KOPT-K1 (cell line): ENCODE data around the gene CAPN5.

Experiments used
- H3K27ac ChIP-seq: fragments of 200-600 bp; sonication (generic); 2 replicates; pipeline ENCODE4 v1.5.1; 2016; ENCODE audit warnings: antibody characterized with exemption, mild to moderate bottlenecking, low read depth, low read length; ENCODE audit not compliant: poor library complexity, severe bottlenecking
- H3K36me3 ChIP-seq: fragments of 200-600 bp; sonication (generic); 2 replicates; pipeline ENCODE4 v1.5.1; 2017; ENCODE audit warnings: antibody characterized with exemption, mild to moderate bottlenecking, low read length, moderate library complexity; ENCODE audit not compliant: insufficient read depth
- H3K9me3 ChIP-seq: fragments of 200-600 bp; sonication (generic); 2 replicates; pipeline ENCODE4 v1.5.1; 2017; ENCODE audit warnings: antibody characterized with exemption, low read length, mild to moderate bottlenecking; ENCODE audit not compliant: insufficient read depth, poor library complexity, severe bottlenecking

Gene CAPN5

GRCh38 chr11:77067861-77068443, 1.2 kb downstream of the CAPN5 start:
- H3K36me3 ChIP-seq = no peaks in the 10 kb centered on the region
- no peak overlapping the region for H3K27ac ChIP-seq
- H3K9me3 ChIP-seq = no peaks in the 10 kb centered on the region

GRCh38 chr11:77068457-77069335, 1.9 kb downstream of the CAPN5 start:
- Histone ChIP-seq H3K27ac (no peak overlapping the region), H3K9me3 (no peaks in the 10 kb centered on the region), H3K36me3 (no peaks in the 10 kb centered on the region)

- H3K9me3 ChIP-seq = no peaks in the 10 kb centered on the region
- H3K27ac ChIP-seq = no peak overlapping the region
- H3K36me3 ChIP-seq = no peaks in the 10 kb centered on the region
Measured at GRCh38 chr11:77069336-77069968, 2.7 kb downstream of the CAPN5 start.

GRCh38 chr11:77069969-77070582, 3.3 kb downstream of the CAPN5 start:
- H3K36me3 ChIP-seq = no peaks in the 10 kb centered on the region
- no peak overlapping the region for H3K27ac ChIP-seq
- H3K9me3 ChIP-seq = no peaks in the 10 kb centered on the region

GRCh38 chr11:77071077-77071476, 4.3 kb downstream of the CAPN5 start:
- no peaks in the 10 kb centered on the region for H3K36me3 ChIP-seq

GRCh38 chr11:77071671-77072605, 5.2 kb downstream of the CAPN5 start:
- no peaks in the 10 kb centered on the region for H3K36me3 ChIP-seq
- no peak overlapping the region for H3K27ac ChIP-seq
- H3K9me3 ChIP-seq = no peaks in the 10 kb centered on the region

More at GRCh38 chr11:77071077-77071476, 4.3 kb downstream of the CAPN5 start:
- no peak overlapping the region for H3K27ac ChIP-seq
- H3K9me3 ChIP-seq = no peaks in the 10 kb centered on the region

GRCh38 chr11:77072851-77073327, 6.1 kb downstream of the CAPN5 start:
- H3K36me3 ChIP-seq = no peaks in the 10 kb centered on the region
- H3K27ac ChIP-seq = no peak overlapping the region
- no peaks in the 10 kb centered on the region for H3K9me3 ChIP-seq

- Histone ChIP-seq H3K36me3 (no peaks in the 10 kb centered on the region), H3K27ac (no peak overlapping the region)
Measured at GRCh38 chr11:77073328-77074001, 6.7 kb downstream of the CAPN5 start.

GRCh38 chr11:77074205-77074604, 7.4 kb downstream of the CAPN5 start:
- Histone ChIP-seq H3K27ac (no peak overlapping the region), H3K36me3 (no peaks in the 10 kb centered on the region), H3K9me3 (peaks cover 5% of the 10 kb centered on the region)

More at GRCh38 chr11:77073328-77074001, 6.7 kb downstream of the CAPN5 start:
- peaks cover 5% of the 10 kb centered on the region for H3K9me3 ChIP-seq

GRCh38 chr11:77074626-77075221, 8.0 kb downstream of the CAPN5 start:
- Histone ChIP-seq H3K27ac (no peak overlapping the region), H3K36me3 (no peaks in the 10 kb centered on the region), H3K9me3 (peaks cover 9% of the 10 kb centered on the region)

GRCh38 chr11:77075425-77075905, 8.7 kb downstream of the CAPN5 start:
- Histone ChIP-seq H3K9me3 (peaks cover 10% of the 10 kb centered on the region), H3K27ac (no peak overlapping the region), H3K36me3 (no peaks in the 10 kb centered on the region)

GRCh38 chr11:77079666-77080065, 12.9 kb downstream of the CAPN5 start:
- Histone ChIP-seq H3K27ac (no peak overlapping the region), H3K36me3 (no peaks in the 10 kb centered on the region), H3K9me3 (peaks cover 10% of the 10 kb centered on the region)

- Histone ChIP-seq H3K9me3 (peaks cover 10% of the 10 kb centered on the region), H3K36me3 (no peaks in the 10 kb centered on the region), H3K27ac (no peak overlapping the region)
Measured at GRCh38 chr11:77080643-77081210, 14.0 kb downstream of the CAPN5 start.
